Liver (tissue), 3 donors: ENCODE data around the gene C4orf33.

ENCODE experiments used
- CTCF ChIP-seq: fragments of 150-350 bp; IDR thresholded peaks from 2 replicates; pipeline ENCODE4 v1.5.1; 2017; ENCODE audit warnings: improper control_type of control experiment, low read depth, low read length; ENCODE audit not compliant: missing input control
- EGR1 ChIP-seq, 2 donors: IDR thresholded peaks; 2 replicates each; pipeline ENCODE4 v1.6.1; 2016 to 2018; ENCODE audit warnings: antibody characterized with exemption in 2 of 2, low read depth in 2 of 2
- GABPA ChIP-seq, 2 donors: IDR thresholded peaks in 1 of 2; conservative IDR thresholded peaks in 1 of 2; 2 replicates each; pipeline ENCODE4 v1.6.1; 2016; ENCODE audit warnings: antibody characterized with exemption in 2 of 2, mild to moderate bottlenecking in 1 of 2, moderate library complexity in 1 of 2
- HNF4G ChIP-seq: IDR thresholded peaks from 2 replicates; pipeline ENCODE4 v1.6.1; 2016; ENCODE audit warnings: antibody characterized with exemption
- JUND ChIP-seq, 2 donors: IDR thresholded peaks; 2 replicates each; pipeline ENCODE4 v1.6.1; 2016; ENCODE audit warnings: antibody characterized with exemption in 2 of 2
- MAX ChIP-seq: IDR thresholded peaks from 2 replicates; pipeline ENCODE4 v1.6.1; 2016; ENCODE audit warnings: antibody characterized with exemption
- NR2F2 ChIP-seq: IDR thresholded peaks from 2 replicates; pipeline ENCODE4 v1.6.1; 2016; ENCODE audit warnings: antibody characterized with exemption
- SP1 ChIP-seq: IDR thresholded peaks from 2 replicates; pipeline ENCODE4 v1.6.1; 2018; ENCODE audit warnings: antibody characterized with exemption, mild to moderate bottlenecking
- YY1 ChIP-seq: IDR thresholded peaks from 2 replicates; pipeline ENCODE4 v1.6.1; 2016; ENCODE audit warnings: antibody characterized with exemption, mild to moderate bottlenecking
- TF ChIP-seq, protein P1 (sequence below): IDR thresholded peaks from 2 replicates; pipeline ENCODE4 v1.6.1; 2016; ENCODE audit warnings: antibody characterized with exemption, mild to moderate bottlenecking
- donor health status: healthy.
- donor health status: healthy.

- TF ChIP-seq CTCF (no peak), SP1 (no peak), GABPA (IDR thresholded peaks at IDR 0.05 in 1 of 2, conservative IDR thresholded peaks at IDR 0.05 in 1 of 2) (no peak), YY1 (no peak), NR2F2 (no peak), JUND (IDR thresholded peaks at IDR 0.05) (no peak), MAX (no peak), EGR1 (IDR thresholded peaks at IDR 0.05; ENCODE audit: low read depth in 2 of 2) (no peak), HNF4G (no peak)
- TF ChIP-seq, protein P1, sequence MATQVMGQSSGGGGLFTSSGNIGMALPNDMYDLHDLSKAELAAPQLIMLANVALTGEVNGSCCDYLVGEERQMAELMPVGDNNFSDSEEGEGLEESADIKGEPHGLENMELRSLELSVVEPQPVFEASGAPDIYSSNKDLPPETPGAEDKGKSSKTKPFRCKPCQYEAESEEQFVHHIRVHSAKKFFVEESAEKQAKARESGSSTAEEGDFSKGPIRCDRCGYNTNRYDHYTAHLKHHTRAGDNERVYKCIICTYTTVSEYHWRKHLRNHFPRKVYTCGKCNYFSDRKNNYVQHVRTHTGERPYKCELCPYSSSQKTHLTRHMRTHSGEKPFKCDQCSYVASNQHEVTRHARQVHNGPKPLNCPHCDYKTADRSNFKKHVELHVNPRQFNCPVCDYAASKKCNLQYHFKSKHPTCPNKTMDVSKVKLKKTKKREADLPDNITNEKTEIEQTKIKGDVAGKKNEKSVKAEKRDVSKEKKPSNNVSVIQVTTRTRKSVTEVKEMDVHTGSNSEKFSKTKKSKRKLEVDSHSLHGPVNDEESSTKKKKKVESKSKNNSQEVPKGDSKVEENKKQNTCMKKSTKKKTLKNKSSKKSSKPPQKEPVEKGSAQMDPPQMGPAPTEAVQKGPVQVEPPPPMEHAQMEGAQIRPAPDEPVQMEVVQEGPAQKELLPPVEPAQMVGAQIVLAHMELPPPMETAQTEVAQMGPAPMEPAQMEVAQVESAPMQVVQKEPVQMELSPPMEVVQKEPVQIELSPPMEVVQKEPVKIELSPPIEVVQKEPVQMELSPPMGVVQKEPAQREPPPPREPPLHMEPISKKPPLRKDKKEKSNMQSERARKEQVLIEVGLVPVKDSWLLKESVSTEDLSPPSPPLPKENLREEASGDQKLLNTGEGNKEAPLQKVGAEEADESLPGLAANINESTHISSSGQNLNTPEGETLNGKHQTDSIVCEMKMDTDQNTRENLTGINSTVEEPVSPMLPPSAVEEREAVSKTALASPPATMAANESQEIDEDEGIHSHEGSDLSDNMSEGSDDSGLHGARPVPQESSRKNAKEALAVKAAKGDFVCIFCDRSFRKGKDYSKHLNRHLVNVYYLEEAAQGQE = no peak
These were observed 54.0 kb downstream of the C4orf33 start for GRCh38 chr4:129149906-129150305.
